DOHH2 (cell line): Measurements from ENCODE around the gene CLPTM1L.
A peak's percentile ranks its signal among the peaks of the same experiment; 100 is the strongest.

Source experiments
- EZH2phosphoT487 ChIP-seq: fragments of 200-600 bp; sonication (generic); IDR thresholded peaks from 2 replicates; pipeline ENCODE4 v1.6.1; 2017; ENCODE audit warnings: borderline replicate concordance, mild to moderate bottlenecking, antibody characterized with exemption, low read length, moderate library complexity, mixed read lengths
- TF ChIP-seq, protein P1 (sequence below): fragments of 200-600 bp; sonication (generic); IDR thresholded peaks from one replicate; pipeline ENCODE4 v1.5.1; 2014; ENCODE audit warnings: antibody characterized with exemption, mild to moderate bottlenecking, low read depth, low read length; ENCODE audit not compliant: poor library complexity, severe bottlenecking

GRCh38 chr5:1380011-1380817 is 35.3 kb upstream of the CLPTM1L start:
- TF ChIP-seq, protein P1, sequence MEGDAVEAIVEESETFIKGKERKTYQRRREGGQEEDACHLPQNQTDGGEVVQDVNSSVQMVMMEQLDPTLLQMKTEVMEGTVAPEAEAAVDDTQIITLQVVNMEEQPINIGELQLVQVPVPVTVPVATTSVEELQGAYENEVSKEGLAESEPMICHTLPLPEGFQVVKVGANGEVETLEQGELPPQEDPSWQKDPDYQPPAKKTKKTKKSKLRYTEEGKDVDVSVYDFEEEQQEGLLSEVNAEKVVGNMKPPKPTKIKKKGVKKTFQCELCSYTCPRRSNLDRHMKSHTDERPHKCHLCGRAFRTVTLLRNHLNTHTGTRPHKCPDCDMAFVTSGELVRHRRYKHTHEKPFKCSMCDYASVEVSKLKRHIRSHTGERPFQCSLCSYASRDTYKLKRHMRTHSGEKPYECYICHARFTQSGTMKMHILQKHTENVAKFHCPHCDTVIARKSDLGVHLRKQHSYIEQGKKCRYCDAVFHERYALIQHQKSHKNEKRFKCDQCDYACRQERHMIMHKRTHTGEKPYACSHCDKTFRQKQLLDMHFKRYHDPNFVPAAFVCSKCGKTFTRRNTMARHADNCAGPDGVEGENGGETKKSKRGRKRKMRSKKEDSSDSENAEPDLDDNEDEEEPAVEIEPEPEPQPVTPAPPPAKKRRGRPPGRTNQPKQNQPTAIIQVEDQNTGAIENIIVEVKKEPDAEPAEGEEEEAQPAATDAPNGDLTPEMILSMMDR: peak; percentile 68
- no peak for TF ChIP-seq EZH2phosphoT487
